Chondrocyte (in vitro differentiated cells): ENCODE results near the gene ELL2. TPM values are rescaled to one million over a fixed set of nuclear protein-coding genes. Genes with fewer than 3 reads are reported as not detected.

Source experiments
- DNase-seq: peaks from one replicate; pipeline ENCODE4 v3.0.0; 2021; ENCODE audit warnings: mixed read lengths, low spot score
- H3K27ac Mint-ChIP-seq: one replicate; pipeline ENCODE4 v1.8.0; 2021; ENCODE audit warnings: mild to moderate bottlenecking, moderate library complexity, mixed read lengths; ENCODE audit not compliant: unreplicated experiment
- H3K27me3 Mint-ChIP-seq: 2 replicates; pipeline ENCODE4 v1.8.0; 2021; ENCODE audit warnings: low read depth, mixed read lengths
- H3K36me3 Mint-ChIP-seq: 2 replicates; pipeline ENCODE4 v1.8.0; 2021; ENCODE audit warnings: low read depth, mixed read lengths
- H3K4me1 Mint-ChIP-seq: 2 replicates; pipeline ENCODE4 v1.8.0; 2021; ENCODE audit warnings: low read depth, mild to moderate bottlenecking, mixed read lengths
- H3K4me3 Mint-ChIP-seq: one replicate; pipeline ENCODE4 v1.8.0; 2021; ENCODE audit warnings: mild to moderate bottlenecking, moderate library complexity, mixed read lengths; ENCODE audit not compliant: unreplicated experiment
- H3K9me3 Mint-ChIP-seq: 2 replicates; pipeline ENCODE4 v1.8.0; 2021; ENCODE audit warnings: low read depth, mixed read lengths
- CTCF ChIP-seq: fragments of 200-600 bp; sonication (generic); IDR thresholded peaks from 2 replicates; pipeline ENCODE4 v1.5.0; 2021; ENCODE audit warnings: antibody characterized with exemption, mild to moderate bottlenecking, moderate library complexity
- total RNA-seq: library from RNA; stranded (reverse); gene quantifications from 3 replicates; pipeline ENCODE4 v1.2.1, GENCODE V29; 2021

The ELL2 gene
- total RNA-seq, 1 donor from 2014 or later = 51.7 TPM

GRCh38 chr5:95941756-95942155, 19.9 kb downstream of the ELL2 start:
- H3K4me3 Mint-ChIP-seq = no peak overlapping the region
- H3K27me3 Mint-ChIP-seq = no peaks in the 10 kb centered on the region
- no peaks in the 10 kb centered on the region for H3K9me3 Mint-ChIP-seq
- DNase-seq = no peak
- H3K36me3 Mint-ChIP-seq = peaks cover 8% of the 10 kb centered on the region
- no peak for TF ChIP-seq CTCF
- peaks cover 69% of the 10 kb centered on the region for H3K4me1 Mint-ChIP-seq
- no peak overlapping the region for H3K27ac Mint-ChIP-seq

- H3K4me3 Mint-ChIP-seq = no peak overlapping the region
- no peaks in the 10 kb centered on the region for H3K27me3 Mint-ChIP-seq
- peaks cover 62% of the 10 kb centered on the region for H3K4me1 Mint-ChIP-seq
- TF ChIP-seq CTCF = no peak
- peaks cover 4% of the 10 kb centered on the region for H3K36me3 Mint-ChIP-seq
- no peaks in the 10 kb centered on the region for H3K9me3 Mint-ChIP-seq
- H3K27ac Mint-ChIP-seq = no peak overlapping the region
- no peak for DNase-seq
These were observed 20.6 kb downstream of the ELL2 start for GRCh38 chr5:95940758-95941682.

GRCh38 chr5:95939465-95939864, 22.2 kb downstream of the ELL2 start:
- no peak for TF ChIP-seq CTCF
- no peak overlapping the region for H3K27ac Mint-ChIP-seq
- H3K27me3 Mint-ChIP-seq = no peaks in the 10 kb centered on the region
- no peak for DNase-seq
- H3K4me3 Mint-ChIP-seq = no peak overlapping the region
- H3K4me1 Mint-ChIP-seq = peaks cover 54% of the 10 kb centered on the region
- H3K9me3 Mint-ChIP-seq = no peaks in the 10 kb centered on the region
- peaks cover 3% of the 10 kb centered on the region for H3K36me3 Mint-ChIP-seq

GRCh38 chr5:95938766-95939165, 22.9 kb downstream of the ELL2 start:
- no peak overlapping the region for H3K27ac Mint-ChIP-seq
- H3K4me1 Mint-ChIP-seq = peaks cover 55% of the 10 kb centered on the region
- H3K9me3 Mint-ChIP-seq = no peaks in the 10 kb centered on the region
- H3K4me3 Mint-ChIP-seq = no peak overlapping the region
- no peak for TF ChIP-seq CTCF
- no peaks in the 10 kb centered on the region for H3K27me3 Mint-ChIP-seq
- no peak for DNase-seq
- peaks cover 3% of the 10 kb centered on the region for H3K36me3 Mint-ChIP-seq

- TF ChIP-seq CTCF = no peak
- peak overlapping the region; percentile 66 for H3K27ac Mint-ChIP-seq
- peaks cover 3% of the 10 kb centered on the region for H3K36me3 Mint-ChIP-seq
- no peaks in the 10 kb centered on the region for H3K27me3 Mint-ChIP-seq
- H3K4me1 Mint-ChIP-seq = peaks cover 53% of the 10 kb centered on the region
- no peak for DNase-seq
- no peak overlapping the region for H3K4me3 Mint-ChIP-seq
- no peaks in the 10 kb centered on the region for H3K9me3 Mint-ChIP-seq
These were observed 23.3 kb downstream of the ELL2 start for GRCh38 chr5:95938347-95938746.
